Measurements from ENCODE around the gene TGFB1.
A peak's percentile ranks its signal among the peaks of the same experiment; 100 is the strongest.

Gene TGFB1

DNA sequence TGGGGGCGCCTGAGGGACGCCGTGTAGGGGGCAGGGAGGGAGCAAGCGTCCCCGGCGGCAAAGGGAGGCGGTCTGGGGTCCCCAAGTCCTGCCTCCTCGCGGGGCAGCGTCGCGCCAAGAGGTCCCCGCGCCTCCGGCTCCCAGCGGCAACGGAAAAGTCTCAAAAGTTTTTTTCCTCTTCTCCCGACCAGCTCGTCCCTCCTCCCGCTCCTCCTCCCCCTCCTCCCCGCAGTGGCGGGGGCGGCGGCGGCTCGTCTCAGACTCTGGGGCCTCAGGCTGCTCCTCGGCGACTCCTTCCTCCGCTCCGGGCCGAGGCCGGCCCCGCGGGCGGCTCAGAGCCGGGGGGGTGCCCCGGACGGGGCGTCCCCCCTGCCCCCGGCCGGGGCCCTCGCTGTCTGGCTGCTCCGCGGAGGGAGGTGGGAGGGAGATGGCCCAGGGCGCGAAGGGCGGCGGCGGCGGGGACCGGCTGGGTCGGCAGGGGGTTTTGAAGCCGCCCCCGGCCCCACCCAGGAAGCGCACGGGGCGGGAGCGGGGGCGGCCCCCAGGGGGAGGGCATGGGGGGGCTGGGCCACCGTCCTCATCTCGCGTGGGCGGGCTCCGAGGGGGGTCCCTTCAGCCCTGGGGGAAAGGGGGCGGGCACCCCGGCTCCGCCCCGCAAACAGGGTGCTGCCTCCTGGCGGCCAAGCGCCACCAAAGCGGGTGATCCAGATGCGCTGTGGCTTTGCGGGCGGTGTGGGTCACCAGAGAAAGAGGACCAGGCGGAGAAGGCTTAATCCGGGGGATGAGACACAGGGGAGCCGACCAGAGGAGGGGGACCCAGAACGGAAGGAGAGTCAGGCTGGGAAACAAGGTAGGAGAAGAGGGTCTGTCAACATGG lies at the start of gene TGFB1:
TGFB1 (minus strand) TSS at position 457 of the 877 bp plus-strand sequence. CDS start 878 bp downstream, outside the sequence.
- peak within 1 kb of the TSS; percentile 83 for H3K4me3 ChIP-seq (ENCODE audit: low read depth, low read length)
- DNase-seq (ENCODE audit: low read depth), result peak; percentile 71
- TF ChIP-seq, protein P1, sequence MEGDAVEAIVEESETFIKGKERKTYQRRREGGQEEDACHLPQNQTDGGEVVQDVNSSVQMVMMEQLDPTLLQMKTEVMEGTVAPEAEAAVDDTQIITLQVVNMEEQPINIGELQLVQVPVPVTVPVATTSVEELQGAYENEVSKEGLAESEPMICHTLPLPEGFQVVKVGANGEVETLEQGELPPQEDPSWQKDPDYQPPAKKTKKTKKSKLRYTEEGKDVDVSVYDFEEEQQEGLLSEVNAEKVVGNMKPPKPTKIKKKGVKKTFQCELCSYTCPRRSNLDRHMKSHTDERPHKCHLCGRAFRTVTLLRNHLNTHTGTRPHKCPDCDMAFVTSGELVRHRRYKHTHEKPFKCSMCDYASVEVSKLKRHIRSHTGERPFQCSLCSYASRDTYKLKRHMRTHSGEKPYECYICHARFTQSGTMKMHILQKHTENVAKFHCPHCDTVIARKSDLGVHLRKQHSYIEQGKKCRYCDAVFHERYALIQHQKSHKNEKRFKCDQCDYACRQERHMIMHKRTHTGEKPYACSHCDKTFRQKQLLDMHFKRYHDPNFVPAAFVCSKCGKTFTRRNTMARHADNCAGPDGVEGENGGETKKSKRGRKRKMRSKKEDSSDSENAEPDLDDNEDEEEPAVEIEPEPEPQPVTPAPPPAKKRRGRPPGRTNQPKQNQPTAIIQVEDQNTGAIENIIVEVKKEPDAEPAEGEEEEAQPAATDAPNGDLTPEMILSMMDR (IDR thresholded peaks at IDR 0.05; ENCODE audit: low read depth, low read length, missing control alignments), result peak; percentile 88

DNA sequence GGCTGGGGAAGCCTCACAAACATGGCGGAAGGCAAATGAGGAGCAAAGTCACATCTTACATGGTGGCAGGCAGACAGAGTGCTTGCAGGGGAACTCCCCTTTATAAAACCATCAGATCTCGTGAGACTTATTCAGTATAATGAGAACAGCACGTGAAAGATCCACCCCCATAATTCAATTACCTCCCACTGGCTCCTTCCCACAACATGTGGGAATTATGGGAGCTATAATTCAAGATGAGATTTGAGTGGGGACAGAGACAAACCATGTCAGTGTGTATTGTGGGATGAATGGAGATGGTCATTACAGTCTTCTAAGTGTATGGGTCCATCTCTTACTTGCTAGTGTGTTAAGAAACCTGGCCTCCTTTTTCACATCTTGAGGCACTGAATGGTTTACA lies 48.3 kb upstream of the TGFB1 start:
- no peak overlapping the region for H3K4me3 ChIP-seq (ENCODE audit: low read depth, low read length)
- no peak for DNase-seq (ENCODE audit: low read depth)
- TF ChIP-seq, protein P1 (IDR thresholded peaks at IDR 0.05; ENCODE audit: low read depth, low read length, missing control alignments), result no peak

DNA sequence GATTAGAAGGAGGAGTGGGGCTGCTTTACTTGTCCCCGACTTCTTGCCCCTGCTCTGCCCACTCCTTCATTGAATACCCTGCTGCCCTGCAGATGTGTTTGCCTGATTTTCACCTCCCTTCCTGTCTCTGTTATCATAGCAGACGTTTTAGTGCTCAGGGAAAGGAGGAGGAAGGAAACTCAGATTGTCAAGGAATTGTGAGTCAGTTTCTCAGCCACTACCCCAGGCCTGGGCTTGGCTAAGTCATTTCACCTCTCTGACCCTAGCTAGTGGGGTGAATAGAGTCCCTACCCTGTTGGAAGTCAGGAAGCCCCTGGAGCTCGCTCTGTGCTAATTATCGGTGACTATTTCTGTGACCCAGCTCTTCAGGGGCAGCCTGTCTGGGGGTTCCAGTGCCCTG lies 47.8 kb upstream of the TGFB1 start:
- TF ChIP-seq, protein P1 (IDR thresholded peaks at IDR 0.05; ENCODE audit: low read depth, low read length, missing control alignments), result no peak
- DNase-seq (ENCODE audit: low read depth), result no peak

DNA sequence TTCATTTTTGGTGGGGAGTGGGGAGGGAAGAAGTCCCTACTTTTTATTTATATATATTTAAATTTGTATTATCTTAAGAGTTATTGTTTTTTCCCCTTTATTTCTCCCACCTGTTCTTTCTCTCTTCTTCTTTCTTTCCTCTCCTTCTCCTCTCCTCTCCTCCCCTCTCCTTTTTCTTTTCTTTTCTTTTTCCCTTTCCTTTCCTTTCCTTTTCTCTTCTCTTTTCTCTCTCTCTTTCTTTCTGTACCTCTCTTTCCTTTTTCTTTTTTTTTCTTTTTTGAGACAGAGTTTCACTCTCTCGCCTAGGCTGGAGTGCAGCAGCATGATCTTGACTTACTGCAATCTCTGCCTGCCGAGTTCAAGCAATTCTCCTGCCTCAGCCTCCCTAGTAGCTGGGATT lies 45.8 kb upstream of the TGFB1 start:
- no peak for DNase-seq (ENCODE audit: low read depth)
- TF ChIP-seq, protein P1 (IDR thresholded peaks at IDR 0.05; ENCODE audit: low read depth, low read length, missing control alignments), result no peak
- H3K4me3 ChIP-seq (ENCODE audit: low read depth, low read length), result no peak overlapping the region

More for the DNA sequence above, 47.8 kb upstream of the TGFB1 start:
- H3K4me3 ChIP-seq (ENCODE audit: low read depth, low read length), result no peak overlapping the region

DNA sequence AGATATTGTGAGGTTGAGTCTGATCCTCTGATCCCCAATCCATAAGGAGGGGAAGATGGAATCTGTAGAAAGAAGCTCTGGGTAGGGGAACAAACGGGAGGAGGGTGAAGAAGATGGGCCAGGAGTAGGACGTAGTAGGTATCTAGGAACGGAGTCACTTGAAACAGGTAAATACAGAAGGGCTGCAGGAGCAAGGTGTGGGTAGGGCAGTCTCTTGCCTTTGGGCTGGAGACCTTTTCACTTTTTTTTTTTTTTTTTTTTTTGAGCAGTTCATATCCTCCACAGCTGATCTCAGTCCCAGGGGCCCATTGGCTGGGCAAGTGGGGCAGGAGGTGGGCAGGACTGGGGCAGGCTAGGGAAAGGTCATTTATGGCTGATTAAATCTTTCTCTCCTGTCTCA lies 45.4 kb upstream of the TGFB1 start:
- no peak for DNase-seq (ENCODE audit: low read depth)
- TF ChIP-seq, protein P1 (IDR thresholded peaks at IDR 0.05; ENCODE audit: low read depth, low read length, missing control alignments), result no peak
- H3K4me3 ChIP-seq (ENCODE audit: low read depth, low read length), result peak overlapping the region; percentile 96; the same call in 1 of the 2 replicates

DNA sequence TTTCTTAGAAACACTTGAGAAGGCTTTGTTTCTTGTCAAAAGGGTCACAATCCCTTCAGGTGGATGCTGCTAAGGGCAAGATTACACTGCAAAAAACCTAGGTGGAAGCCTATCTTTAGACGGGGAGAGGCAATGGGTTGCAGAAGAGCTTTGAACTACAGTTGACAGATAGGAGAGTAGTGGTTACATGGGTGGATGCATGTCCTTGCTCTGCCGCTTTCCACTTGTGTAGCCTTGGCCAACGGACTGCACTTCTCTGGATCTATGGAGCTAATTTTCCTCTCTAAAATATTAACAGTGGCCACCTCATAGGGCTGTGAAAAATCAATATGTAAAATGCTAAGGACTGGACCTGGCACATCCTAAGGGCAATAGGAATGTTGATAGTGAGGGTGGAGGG lies 44.9 kb upstream of the TGFB1 start:
- peak overlapping the region; percentile 96 for H3K4me3 ChIP-seq (ENCODE audit: low read depth, low read length)
- TF ChIP-seq, protein P1 (IDR thresholded peaks at IDR 0.05; ENCODE audit: low read depth, low read length, missing control alignments), result no peak
- DNase-seq (ENCODE audit: low read depth), result no peak

DNA sequence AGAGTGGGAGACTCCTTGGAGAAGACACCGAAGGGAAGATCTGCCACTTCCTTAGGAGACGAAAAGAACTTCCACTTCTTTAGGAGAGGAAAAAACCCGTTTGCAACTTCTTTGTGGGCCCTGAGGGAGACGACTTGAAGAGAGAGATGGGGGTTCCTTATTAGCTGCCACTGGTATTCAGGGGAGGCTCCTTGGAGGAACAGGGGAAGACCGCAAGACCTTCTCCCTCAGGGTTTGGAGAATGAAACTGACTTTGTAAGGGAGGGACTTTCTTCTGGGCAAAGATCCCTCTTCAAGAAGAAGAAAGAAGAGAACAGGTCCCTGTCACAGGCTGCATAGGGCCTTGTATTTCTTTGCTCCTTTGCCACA lies 44.3 kb upstream of the TGFB1 start:
- TF ChIP-seq, protein P1 (IDR thresholded peaks at IDR 0.05; ENCODE audit: low read depth, low read length, missing control alignments), result no peak
- DNase-seq (ENCODE audit: low read depth), result no peak
- peak overlapping the region; percentile 96 for H3K4me3 ChIP-seq (ENCODE audit: low read depth, low read length)
